ENCODE data around the gene CARD18.

The CARD18 gene

GRCh38 chr11:105139669-105140068, at the start of gene CARD18:
TSS of gene CARD18 (minus strand) at chr11:105139769. CDS start at chr11:105139726, 43 bp downstream.
- no peak for DNase-seq

GRCh38 chr11:105183987-105184386, 44.4 kb upstream of the CARD18 start:
- DNase-seq, result no peak

- DNase-seq, result no peak
These were observed 43.9 kb upstream of the CARD18 start for GRCh38 chr11:105183426-105183825.

- no peak for DNase-seq
These were observed 42.0 kb upstream of the CARD18 start for GRCh38 chr11:105181521-105181920.

- no peak for DNase-seq
These were observed 41.5 kb upstream of the CARD18 start for GRCh38 chr11:105181100-105181499.

GRCh38 chr11:105179542-105180278, 40.1 kb upstream of the CARD18 start:
- no peak for DNase-seq

- DNase-seq, result no peak
These were observed 38.1 kb upstream of the CARD18 start for GRCh38 chr11:105177658-105178057.

- no peak for DNase-seq
These were observed 28.9 kb upstream of the CARD18 start for GRCh38 chr11:105168457-105168856.

GRCh38 chr11:105167244-105167643, 27.7 kb upstream of the CARD18 start:
- DNase-seq, result no peak

- DNase-seq, result no peak
These were observed 24.6 kb upstream of the CARD18 start for GRCh38 chr11:105164208-105164607.

GRCh38 chr11:105162506-105162905, 22.9 kb upstream of the CARD18 start:
- DNase-seq, result no peak

GRCh38 chr11:105158436-105158835, 18.9 kb upstream of the CARD18 start:
- no peak for DNase-seq

- no peak for DNase-seq
These were observed 17.2 kb upstream of the CARD18 start for GRCh38 chr11:105156720-105157119.

GRCh38 chr11:105156231-105156630, 16.7 kb upstream of the CARD18 start:
- DNase-seq, result no peak

- DNase-seq, result no peak
These were observed 16.1 kb upstream of the CARD18 start for GRCh38 chr11:105155679-105156078.

- no peak for DNase-seq
These were observed 13.8 kb upstream of the CARD18 start for GRCh38 chr11:105153392-105153791.

GRCh38 chr11:105152560-105152959, 13.0 kb upstream of the CARD18 start:
- DNase-seq, result no peak

- no peak for DNase-seq
These were observed 12.5 kb upstream of the CARD18 start for GRCh38 chr11:105152021-105152512.

GRCh38 chr11:105149477-105149876, 9.9 kb upstream of the CARD18 start:
- DNase-seq, result no peak

GRCh38 chr11:105148241-105148640, 8.7 kb upstream of the CARD18 start:
- no peak for DNase-seq

GRCh38 chr11:105144887-105145286, 5.3 kb upstream of the CARD18 start:
- no peak for DNase-seq

- no peak for DNase-seq
These were observed 2.6 kb upstream of the CARD18 start for GRCh38 chr11:105142167-105142566.

- DNase-seq, result no peak
These were observed 2.3 kb downstream of the CARD18 start for GRCh38 chr11:105137286-105137685.

GRCh38 chr11:105135883-105136282, 3.7 kb downstream of the CARD18 start:
- no peak for DNase-seq

All from activated gamma-delta T cell treated with Interleukin-2 at 50 U/mL for 16 hours (primary cell).